ENCODE measurements around the gene FBXL7. TPM values are rescaled to one million over a fixed set of nuclear protein-coding genes. Genes with fewer than 3 reads are reported as not detected.

FBXL7 gene
- total and polyA plus RNA-seq, 4 donors = 0.24 to 1.4 (median 1.2) TPM

DNA sequence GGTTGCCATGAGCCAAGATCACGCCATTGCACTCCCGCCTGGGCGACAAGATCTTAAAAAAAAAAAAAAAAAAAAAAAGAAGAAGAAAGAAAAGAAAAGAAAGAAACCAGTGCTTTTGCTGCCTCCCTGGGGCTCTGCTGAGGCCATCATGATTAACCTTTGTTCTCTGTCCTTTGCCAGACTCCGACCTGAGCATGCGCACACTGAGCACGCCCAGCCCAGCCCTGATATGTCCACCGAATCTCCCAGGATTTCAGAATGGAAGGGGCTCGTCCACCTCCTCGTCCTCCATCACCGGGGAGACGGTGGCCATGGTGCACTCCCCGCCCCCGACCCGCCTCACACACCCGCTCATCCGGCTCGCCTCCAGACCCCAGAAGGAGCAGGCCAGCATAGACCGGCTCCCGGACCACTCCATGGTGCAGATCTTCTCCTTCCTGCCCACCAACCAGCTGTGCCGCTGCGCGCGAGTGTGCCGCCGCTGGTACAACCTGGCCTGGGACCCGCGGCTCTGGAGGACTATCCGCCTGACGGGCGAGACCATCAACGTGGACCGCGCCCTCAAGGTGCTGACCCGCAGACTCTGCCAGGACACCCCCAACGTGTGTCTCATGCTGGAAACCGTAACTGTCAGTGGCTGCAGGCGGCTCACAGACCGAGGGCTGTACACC lies 427.9 kb downstream of the FBXL7 start:
- H3K4me3 ChIP-seq (ENCODE audit: low read depth in 1 of 3, low read length in 3 of 3) = no peak overlapping the region
- WGBS = 96% methylated on average over 38 of the region's 38 CpGs
- DNase-seq (ENCODE audit: low spot score) = no peak
- H3K27ac ChIP-seq (ENCODE audit: low read depth in 1 of 2, low read length in 2 of 2) = no peak overlapping the region
- TF ChIP-seq JUND (IDR thresholded peaks at IDR 0.05) (no peak), HNF4G (IDR thresholded peaks at IDR 0.05) (no peak), GABPA (IDR thresholded peaks at IDR 0.05 in 1 of 2, conservative IDR thresholded peaks at IDR 0.05 in 1 of 2) (no peak), NR2F2 (IDR thresholded peaks at IDR 0.05) (no peak), EGR1 (IDR thresholded peaks at IDR 0.05; ENCODE audit: low read depth in 2 of 2) (no peak), RXRA (IDR thresholded peaks at IDR 0.05) (no peak), CTCF (IDR thresholded peaks at IDR 0.05; ENCODE audit: low read depth, low read length, missing input control) (no peak), TAF1 (conservative IDR thresholded peaks at IDR 0.05) (no peak), FOXA2 (IDR thresholded peaks at IDR 0.05) (no peak), FOXA1 (IDR thresholded peaks at IDR 0.05) (no peak), ZBTB33 (IDR thresholded peaks at IDR 0.05) (no peak), SP1 (IDR thresholded peaks at IDR 0.05) (no peak), YY1 (IDR thresholded peaks at IDR 0.05) (no peak), ATF3 (IDR thresholded peaks at IDR 0.05) (no peak), HNF4A (conservative IDR thresholded peaks at IDR 0.05) (no peak), RAD21 (IDR thresholded peaks at IDR 0.05) (no peak)
- TF ChIP-seq, protein P1, sequence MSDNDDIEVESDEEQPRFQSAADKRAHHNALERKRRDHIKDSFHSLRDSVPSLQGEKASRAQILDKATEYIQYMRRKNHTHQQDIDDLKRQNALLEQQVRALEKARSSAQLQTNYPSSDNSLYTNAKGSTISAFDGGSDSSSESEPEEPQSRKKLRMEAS (IDR thresholded peaks at IDR 0.05) = no peak
- TF ChIP-seq, protein P2, sequence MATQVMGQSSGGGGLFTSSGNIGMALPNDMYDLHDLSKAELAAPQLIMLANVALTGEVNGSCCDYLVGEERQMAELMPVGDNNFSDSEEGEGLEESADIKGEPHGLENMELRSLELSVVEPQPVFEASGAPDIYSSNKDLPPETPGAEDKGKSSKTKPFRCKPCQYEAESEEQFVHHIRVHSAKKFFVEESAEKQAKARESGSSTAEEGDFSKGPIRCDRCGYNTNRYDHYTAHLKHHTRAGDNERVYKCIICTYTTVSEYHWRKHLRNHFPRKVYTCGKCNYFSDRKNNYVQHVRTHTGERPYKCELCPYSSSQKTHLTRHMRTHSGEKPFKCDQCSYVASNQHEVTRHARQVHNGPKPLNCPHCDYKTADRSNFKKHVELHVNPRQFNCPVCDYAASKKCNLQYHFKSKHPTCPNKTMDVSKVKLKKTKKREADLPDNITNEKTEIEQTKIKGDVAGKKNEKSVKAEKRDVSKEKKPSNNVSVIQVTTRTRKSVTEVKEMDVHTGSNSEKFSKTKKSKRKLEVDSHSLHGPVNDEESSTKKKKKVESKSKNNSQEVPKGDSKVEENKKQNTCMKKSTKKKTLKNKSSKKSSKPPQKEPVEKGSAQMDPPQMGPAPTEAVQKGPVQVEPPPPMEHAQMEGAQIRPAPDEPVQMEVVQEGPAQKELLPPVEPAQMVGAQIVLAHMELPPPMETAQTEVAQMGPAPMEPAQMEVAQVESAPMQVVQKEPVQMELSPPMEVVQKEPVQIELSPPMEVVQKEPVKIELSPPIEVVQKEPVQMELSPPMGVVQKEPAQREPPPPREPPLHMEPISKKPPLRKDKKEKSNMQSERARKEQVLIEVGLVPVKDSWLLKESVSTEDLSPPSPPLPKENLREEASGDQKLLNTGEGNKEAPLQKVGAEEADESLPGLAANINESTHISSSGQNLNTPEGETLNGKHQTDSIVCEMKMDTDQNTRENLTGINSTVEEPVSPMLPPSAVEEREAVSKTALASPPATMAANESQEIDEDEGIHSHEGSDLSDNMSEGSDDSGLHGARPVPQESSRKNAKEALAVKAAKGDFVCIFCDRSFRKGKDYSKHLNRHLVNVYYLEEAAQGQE (IDR thresholded peaks at IDR 0.05) = no peak
- no peaks in the 10 kb centered on the region for H3K27me3 ChIP-seq (ENCODE audit: control insufficient read depth in 4 of 4, insufficient read depth in 4 of 4, low read length in 3 of 4)
- no peaks in the 10 kb centered on the region for H3K4me1 ChIP-seq (ENCODE audit: control insufficient read depth in 4 of 4, insufficient read depth in 4 of 4, low read length in 3 of 4)
- H3K36me3 ChIP-seq (ENCODE audit: control insufficient read depth in 4 of 4, insufficient read depth in 3 of 4, low read depth in 1 of 4, low read length in 3 of 4) = no peaks in the 10 kb centered on the region
- no peaks in the 10 kb centered on the region for H3K9me3 ChIP-seq (ENCODE audit: control insufficient read depth in 4 of 4, low read length in 3 of 4)
- H3K9ac ChIP-seq (ENCODE audit: low read depth in 1 of 2, low read length in 2 of 2) = no peak overlapping the region

All from liver (tissue), 9 donors.